Medulla oblongata (tissue), 1 donor: ENCODE results near the gene IQSEC1.
A peak's percentile ranks its signal among the peaks of the same experiment; 100 is the strongest.

Source experiments
- DNase-seq: peaks from one replicate; pipeline ENCODE4 v3.0.0-alpha.2; 2015; ENCODE audit errors: extremely low spot score

Gene IQSEC1

GRCh38 chr3:13028010-13028821 is 45.0 kb downstream of the IQSEC1 start:
- DNase-seq: no peak

DNA sequence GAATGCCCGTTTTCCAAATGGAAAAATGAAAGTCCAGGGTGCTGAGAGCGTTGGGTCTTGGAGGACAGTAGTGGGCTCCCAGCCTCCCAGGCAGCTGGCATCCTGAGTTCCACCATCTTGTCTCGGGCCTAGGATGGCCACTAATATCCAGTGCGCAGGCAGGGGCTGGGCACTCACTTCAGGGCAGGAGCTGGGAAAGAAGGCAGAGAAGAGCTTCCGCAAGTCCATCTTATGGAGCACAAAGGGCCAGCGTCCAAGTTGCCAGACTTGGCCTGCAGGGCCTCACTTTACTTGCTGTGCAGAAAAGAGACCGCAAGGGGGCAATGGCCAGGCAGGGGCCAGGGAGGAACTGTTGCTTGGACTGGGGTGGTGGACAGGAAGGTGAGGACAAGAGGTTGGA is 46.1 kb downstream of the IQSEC1 start:
- no peak for DNase-seq

DNA sequence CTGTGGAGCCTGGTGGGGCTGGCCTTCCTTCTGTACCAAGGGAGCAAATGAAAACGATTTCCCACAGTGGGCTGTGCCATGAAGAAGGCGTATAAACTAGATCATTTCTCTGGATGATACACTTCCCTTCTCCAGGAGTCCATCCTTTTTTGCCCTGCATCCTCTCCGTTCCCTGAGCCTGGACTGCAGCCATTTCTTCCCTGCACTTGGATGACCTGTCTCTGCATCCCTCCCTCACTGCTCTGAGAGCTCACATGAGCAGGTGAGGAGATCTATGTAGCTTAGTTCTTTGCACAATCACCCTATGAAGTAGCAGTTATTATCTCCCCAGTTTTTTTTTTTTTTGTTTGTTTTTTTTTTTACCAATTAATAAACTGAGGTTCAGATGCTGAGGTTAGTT is 46.7 kb downstream of the IQSEC1 start:
- DNase-seq: no peak

- no peak for DNase-seq
Measured at GRCh38 chr3:13025778-13026518, 47.3 kb downstream of the IQSEC1 start.

DNA sequence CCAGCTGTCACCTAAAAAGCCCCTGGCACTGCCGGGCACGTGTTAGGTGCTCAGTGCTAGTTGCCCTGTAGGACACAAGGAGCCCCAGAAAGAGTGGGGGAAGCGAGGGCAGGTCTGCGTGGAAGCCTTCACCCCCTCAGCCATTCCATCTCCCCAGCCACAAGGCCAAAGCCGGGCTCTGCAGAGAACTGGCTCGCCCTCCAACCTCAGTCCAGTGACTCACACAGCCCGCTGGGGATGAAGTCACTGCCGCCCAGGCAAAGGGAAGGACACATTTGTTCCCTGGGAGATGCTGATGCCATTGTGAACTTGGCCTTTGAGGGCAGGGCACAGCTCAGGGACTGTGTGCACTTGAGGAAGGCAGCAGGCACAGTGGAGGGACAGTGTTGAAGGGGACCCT is 48.1 kb downstream of the IQSEC1 start:
- peak; percentile 62 for DNase-seq

DNA sequence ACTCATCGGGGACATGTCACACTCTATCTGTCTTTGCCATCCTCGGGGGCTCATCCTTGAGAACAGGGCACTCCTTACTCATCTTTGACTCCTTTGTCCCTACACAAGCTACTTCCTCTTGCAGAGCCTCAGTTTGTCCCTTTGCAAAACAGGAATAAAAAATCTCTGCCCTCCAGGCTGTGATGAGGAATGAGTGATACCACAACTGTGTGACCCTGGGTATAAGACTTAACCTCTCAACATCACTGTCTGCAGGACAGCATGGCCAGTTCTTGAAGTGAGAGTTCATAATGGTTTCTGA is 48.5 kb downstream of the IQSEC1 start:
- DNase-seq: no peak

DNA sequence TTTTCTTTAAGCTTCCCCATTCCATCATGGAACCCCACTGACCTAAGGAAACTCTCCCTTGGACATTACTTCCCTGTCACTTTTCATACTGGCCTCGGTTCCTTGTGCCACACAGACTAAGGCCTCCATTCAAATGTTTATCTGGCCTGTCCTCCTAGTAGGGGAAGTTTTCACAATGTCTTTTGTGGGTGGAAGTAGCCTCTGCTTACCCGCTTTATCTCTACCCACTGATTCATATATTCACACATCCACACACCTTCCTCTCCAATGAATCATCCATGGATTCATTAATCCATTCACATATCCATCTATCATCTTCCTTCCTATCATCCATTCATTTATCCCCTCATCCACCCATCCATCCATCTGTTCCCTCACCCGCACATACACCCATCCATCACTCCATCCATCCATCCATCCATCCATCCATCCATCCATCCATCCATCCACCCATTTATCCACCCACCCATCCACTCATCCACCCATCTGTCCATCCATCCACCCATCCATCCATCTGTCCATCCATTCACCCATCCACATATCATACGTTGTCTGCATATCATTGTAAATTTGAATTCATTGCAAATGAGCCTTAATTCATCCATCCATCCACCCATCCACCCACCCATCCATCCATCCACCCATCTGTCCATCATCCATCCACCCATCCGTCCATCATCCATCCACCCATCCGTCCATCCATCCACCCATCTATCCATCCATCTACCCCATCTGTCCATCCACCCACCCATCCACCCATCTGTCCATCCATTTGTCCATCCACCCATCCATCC is 49.1 kb downstream of the IQSEC1 start:
- DNase-seq: no peak

DNA sequence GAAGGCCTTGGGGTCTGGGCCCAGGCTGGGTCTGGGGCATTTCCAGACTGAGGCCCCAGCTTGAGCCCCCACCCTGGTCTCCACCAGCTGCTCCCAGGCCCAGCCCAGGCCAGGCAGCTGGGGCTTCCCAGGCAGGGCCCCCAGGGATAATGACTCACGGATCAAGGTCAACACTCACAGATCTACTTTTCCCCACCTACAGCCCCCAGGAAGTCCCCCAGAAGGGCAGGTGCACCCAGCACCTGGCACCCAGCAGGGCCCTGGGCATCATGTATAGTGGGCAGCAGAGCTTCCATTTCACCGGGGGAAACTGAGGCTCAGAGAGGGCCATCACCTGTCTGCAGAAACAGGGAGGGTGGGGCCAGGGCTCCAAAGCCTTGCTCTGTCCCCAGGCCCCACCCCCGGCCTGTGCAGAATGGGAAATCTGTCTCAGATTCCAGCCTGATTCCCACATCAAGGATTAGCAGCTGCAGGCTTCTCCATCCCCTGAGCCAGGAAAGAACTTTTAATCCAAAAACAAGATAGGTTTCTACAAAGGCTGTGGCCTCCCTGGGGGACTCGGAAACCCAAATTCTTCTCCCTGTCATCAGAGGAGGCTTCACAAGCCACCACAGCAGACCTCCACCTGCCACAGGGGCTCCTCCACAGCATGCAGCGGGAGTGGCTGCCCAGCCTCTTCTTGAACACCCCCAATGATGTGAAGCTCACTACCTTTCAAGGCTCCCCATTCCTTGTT is 49.8 kb downstream of the IQSEC1 start:
- no peak for DNase-seq

GRCh38 chr3:13022348-13023234 is 50.6 kb downstream of the IQSEC1 start:
- peak; percentile 72 for DNase-seq

- no peak for DNase-seq
Measured at GRCh38 chr3:13021141-13022114, 51.8 kb downstream of the IQSEC1 start.

DNA sequence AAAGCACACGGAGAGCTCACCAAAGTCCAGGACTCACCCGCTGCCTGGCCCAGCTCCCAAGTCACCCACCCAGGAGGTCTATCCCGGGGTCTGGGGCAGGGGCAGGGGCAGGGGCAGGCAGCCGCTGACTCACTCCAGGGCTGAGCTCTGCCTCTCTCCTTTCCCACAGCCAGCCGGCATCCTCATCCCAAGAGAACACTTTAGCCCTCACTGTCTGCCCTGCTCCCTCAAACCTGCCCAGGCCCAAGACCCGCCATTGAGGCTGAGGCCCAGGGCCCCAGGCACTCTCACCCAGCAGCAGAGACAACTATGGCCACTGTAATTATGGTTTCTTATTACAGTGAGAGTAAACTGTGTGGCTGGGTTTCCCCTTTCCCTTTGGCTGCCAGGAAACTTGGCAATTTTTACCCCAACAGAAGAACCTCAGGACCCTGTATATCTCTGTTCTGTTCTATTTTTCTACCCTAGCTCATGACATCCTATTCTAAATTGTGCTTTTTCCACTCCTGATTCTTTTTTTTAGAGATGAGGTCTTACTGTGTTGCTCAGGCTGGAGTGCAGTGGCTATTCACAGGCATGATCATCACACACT is 53.0 kb downstream of the IQSEC1 start:
- DNase-seq: no peak

DNA sequence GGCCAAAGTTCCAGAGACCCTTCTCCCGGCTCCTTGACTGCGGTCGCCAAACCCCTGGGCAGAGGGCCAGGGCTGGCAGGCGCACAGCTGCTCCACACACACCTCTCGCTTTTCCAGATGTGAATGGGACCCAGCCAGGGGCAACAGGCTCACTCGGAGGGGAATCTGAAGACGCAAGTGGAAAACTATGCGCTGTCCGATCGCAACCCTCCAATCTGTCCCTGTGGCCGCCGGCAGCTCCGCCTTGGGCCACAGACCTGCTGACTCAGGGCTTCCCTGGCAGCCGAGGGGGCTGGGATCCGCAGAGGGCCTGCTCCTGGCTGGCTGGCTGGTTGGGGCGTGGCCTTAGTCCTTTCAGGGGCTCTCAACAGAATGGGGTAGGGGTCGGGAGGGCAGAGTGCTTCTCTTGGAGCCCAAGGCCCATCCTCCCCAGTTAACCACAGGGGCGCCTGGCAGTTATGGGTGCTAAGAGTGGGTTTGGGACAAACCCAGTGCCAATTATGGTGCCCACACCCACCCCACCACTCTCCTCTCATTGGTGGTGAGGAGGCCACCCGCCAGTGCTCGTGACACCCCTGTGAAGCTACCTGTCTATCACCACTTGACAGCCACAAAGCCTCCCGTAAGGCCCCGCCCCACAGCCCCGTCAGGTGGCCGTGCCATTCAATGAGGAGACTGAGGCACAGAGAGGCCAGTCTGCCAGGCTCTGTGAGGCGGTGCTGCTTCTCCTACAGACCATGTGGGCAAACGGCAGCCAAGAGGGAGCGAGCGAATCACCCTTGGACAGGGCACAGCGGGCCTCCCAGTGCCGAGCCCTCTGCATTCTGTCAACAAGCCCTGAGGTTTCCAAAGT is 53.8 kb downstream of the IQSEC1 start:
- DNase-seq: peak; percentile 59

- no peak for DNase-seq
Measured at GRCh38 chr3:13018561-13019242, 54.5 kb downstream of the IQSEC1 start.

GRCh38 chr3:13018043-13018451 is 55.2 kb downstream of the IQSEC1 start:
- DNase-seq: no peak

DNA sequence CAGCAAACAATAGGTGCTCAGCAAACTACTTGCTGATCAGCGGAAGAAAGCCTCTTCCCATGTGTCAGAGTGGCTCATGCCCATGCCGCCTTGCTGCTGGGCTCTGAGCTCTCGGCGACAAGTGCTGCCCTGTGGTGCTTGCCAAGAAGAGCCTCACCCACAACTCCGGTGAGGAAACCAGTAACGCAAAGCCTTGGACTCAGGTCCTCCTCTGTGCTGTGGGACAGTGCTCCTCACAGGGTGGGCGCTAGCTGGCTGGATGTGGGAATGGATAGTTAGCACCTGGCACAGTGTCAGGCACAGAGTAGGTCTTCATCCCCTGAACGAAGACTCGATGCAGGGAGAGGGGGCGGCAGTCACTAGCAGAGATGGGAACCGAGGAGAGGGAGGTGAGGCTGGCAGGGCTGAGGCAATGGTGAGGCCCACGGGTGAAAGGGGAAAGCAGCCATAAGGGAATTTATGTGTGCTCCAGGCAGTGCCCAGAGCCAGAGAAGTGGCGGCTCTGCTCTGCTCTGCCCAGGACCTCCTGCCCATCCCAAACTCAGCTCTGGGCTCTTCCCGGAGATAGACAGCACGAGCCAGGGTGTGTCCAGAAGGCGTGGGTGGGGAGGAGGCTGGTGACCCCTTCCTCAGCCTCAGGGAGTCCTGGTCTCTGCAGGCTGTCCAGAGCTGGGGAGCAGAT is 55.7 kb downstream of the IQSEC1 start:
- DNase-seq: no peak

- DNase-seq: no peak
Measured at GRCh38 chr3:13016721-13017255, 56.4 kb downstream of the IQSEC1 start.
